NT2/D1 (cell line): ENCODE data around the gene AGBL4.

Experiments used
- SUZ12 ChIP-seq: IDR thresholded peaks from 2 replicates; pipeline ENCODE4 v1.6.1; 2011; ENCODE audit not compliant: insufficient read length, insufficient read depth; ENCODE audit errors: extremely low read depth
- ZNF274 ChIP-seq: IDR thresholded peaks from 2 replicates; pipeline ENCODE4 v1.6.1; 2011; ENCODE audit warnings: mild to moderate bottlenecking, low read depth, low read length

- TF ChIP-seq ZNF274 (no peak), SUZ12 (no peak)
These were observed 857.7 kb downstream of the AGBL4 start for GRCh38 chr1:49166031-49166430.
